Natural killer cell (primary cell): ENCODE data around the gene TIRAP. TPM values are rescaled to one million over a fixed set of nuclear protein-coding genes. Genes with fewer than 3 reads are reported as not detected.

ENCODE experiments used
- ATAC-seq, 3 donors: fragments of 150-1000 bp in 2 of 3; fragments of 200-7000 bp in 1 of 3; cut with Tn5 transposase; 1 replicate in 1 of 3; 2 replicates in 2 of 3; pipeline ENCODE4 v1.10.0; 2021; ENCODE audit warnings: mild to moderate bottlenecking in 2 of 3, moderate library complexity in 2 of 3
- DNase-seq, 2 donors: peaks; one replicate each; pipeline versions ENCODE4 v3.0.0 to v3.0.0-alpha.2; 2013 to 2021; ENCODE audit warnings: mixed read lengths in 1 of 2
- H3K27ac ChIP-seq: one replicate; pipeline ENCODE4 v1.5.1; 2013; ENCODE audit warnings: mild to moderate bottlenecking, low read length
- H3K27me3 ChIP-seq: one replicate; pipeline ENCODE4 v1.6.1; 2013; ENCODE audit warnings: low read length; ENCODE audit not compliant: control insufficient read depth, insufficient read depth
- H3K36me3 ChIP-seq: one replicate; pipeline ENCODE4 v1.6.1; 2013; ENCODE audit warnings: low read length; ENCODE audit not compliant: control insufficient read depth, insufficient read depth
- H3K4me1 ChIP-seq: one replicate; pipeline ENCODE4 v1.6.1; 2013; ENCODE audit warnings: low read length; ENCODE audit not compliant: control insufficient read depth, insufficient read depth
- H3K4me3 ChIP-seq: one replicate; pipeline ENCODE4 v1.5.1; 2013; ENCODE audit warnings: low read length
- H3K9me3 ChIP-seq: one replicate; pipeline ENCODE4 v1.6.1; 2013; ENCODE audit warnings: low read length; ENCODE audit not compliant: control insufficient read depth, insufficient read depth
- H3K27ac Mint-ChIP-seq, 2 donors: one replicate each; pipeline ENCODE4 v1.8.0; 2022; ENCODE audit warnings: mild to moderate bottlenecking in 2 of 2, mixed read lengths in 2 of 2, moderate library complexity in 1 of 2
- H3K27me3 Mint-ChIP-seq, 2 donors: one replicate each; pipeline ENCODE4 v1.8.0; 2022; ENCODE audit warnings: low read depth in 2 of 2, mixed read lengths in 2 of 2
- H3K36me3 Mint-ChIP-seq: one replicate; pipeline ENCODE4 v1.8.0; 2022; ENCODE audit warnings: mixed read lengths
- H3K4me1 Mint-ChIP-seq, 2 donors: one replicate each; pipeline ENCODE4 v1.8.0; 2022; ENCODE audit warnings: mixed read lengths in 2 of 2
- H3K4me3 Mint-ChIP-seq: one replicate; pipeline ENCODE4 v1.8.0; 2022; ENCODE audit warnings: mild to moderate bottlenecking, moderate library complexity, mixed read lengths
- H3K9me3 Mint-ChIP-seq, 2 donors: one replicate each; pipeline ENCODE4 v1.8.0; 2022; ENCODE audit warnings: mixed read lengths in 2 of 2
- WGBS: methylation state at CpG from one replicate; pipeline ENCODE4 v1.1.7; 2013; ENCODE audit warnings: missing lambda C conversion rate; ENCODE audit not compliant: insufficient coverage; 5-methylcytosine and 5-hydroxymethylcytosine counted together
- intact Hi-C: fragments of 100-400 bp; cut with micrococcal nuclease; formaldehyde crosslinking; loops from one replicate; pipeline ENCODE4 v1.14.2; 2022
- total RNA-seq, 4 donors: library from RNA; stranded (reverse); fragments of 120-200 nt in 1 of 4; gene quantifications; one replicate each; pipeline versions ENCODE4 v1.2.3 to v1.2.4, GENCODE V29; 2013 to 2022
- TF ChIP-seq, protein P1 (sequence below): fragments of 200-600 bp; IDR thresholded peaks from one replicate; pipeline ENCODE4 v1.8.0; 2022; ENCODE audit warnings: antibody characterized with exemption

The TIRAP gene
- total RNA-seq, 3 donors from 2014 or later (not counting 1 experiment from before 2014, with no cell fraction given), result 14.5 to 24.0 (median 19.5) TPM

DNA sequence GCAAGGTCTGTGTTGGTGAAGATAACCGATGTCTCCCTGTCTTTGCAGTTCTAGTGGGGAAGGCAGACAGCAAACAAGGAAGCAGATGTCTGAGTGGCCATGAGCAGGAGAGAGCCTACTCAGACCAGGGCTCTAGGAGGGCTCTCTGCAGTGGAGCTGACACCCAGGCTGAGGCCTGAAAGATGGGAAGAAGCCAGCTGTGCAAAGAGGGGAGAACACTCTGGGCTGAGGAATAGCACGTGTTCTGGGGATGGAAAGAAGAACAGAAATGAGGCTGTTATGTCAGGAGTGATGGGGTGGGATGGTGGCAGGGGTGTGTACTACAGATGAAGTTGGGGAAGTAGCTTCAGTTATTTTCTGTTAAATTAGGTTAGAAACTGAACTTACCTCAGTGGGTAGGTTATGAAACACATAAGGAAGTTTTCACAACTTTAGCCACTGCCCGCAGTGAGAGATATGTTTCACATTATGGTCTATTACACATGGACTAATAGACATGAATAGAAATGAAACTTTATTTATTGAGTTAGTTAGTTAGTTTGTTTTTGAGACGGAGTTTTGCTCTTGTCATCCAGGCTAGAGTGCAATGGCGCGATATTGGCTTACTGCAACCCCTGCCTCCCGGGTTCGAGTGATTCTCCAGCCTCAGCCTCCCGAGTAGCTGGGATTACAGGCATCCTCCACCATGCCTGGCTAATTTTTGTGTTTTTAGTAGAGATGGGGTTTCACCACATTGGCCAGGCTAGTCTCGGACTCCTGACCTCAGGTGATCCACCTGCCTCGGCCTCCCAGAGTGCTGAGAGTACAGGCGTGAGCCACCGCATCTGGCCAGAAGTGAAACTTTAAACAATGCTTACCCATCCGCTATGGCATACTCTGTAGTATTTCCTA, 28.8 kb downstream of the TIRAP start:
- H3K27ac ChIP-seq, result peak overlapping the region; percentile 82

DNA sequence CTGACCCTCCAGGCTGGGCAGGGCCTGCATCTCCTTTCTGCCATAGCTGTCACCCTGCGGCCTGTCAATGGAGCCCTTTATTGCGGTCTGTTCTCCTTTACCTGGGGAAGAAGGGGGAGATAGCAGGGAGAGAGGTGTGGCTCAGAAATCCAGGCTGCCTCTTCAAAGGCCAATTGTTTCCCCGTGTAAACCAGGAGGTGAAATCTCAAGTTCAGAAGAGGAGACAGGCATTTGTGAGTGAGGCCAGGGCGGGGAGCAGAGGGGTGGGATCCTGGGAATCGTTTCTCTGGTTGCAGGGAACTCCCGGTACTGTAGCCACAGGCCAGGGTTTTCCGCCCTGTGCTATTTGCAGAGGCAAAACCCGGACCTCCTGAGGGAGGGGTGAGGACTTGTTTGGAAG, 30.1 kb downstream of the TIRAP start:
- intact Hi-C loops, result no loop called here
- H3K4me1 Mint-ChIP-seq, result peaks cover 54 to 59% of the 10 kb centered on the region in 2 donors
- no peaks in the 10 kb centered on the region for H3K27me3 ChIP-seq
- ATAC-seq, result no peak
- H3K9me3 Mint-ChIP-seq, result no peaks in the 10 kb centered on the region
- peaks cover 41% of the 10 kb centered on the region for H3K4me1 ChIP-seq
- peak overlapping the region; percentile 92 to 93 for H3K27ac Mint-ChIP-seq
- no peak for DNase-seq
- peaks cover 14% of the 10 kb centered on the region for H3K36me3 ChIP-seq
- TF ChIP-seq, protein P1, sequence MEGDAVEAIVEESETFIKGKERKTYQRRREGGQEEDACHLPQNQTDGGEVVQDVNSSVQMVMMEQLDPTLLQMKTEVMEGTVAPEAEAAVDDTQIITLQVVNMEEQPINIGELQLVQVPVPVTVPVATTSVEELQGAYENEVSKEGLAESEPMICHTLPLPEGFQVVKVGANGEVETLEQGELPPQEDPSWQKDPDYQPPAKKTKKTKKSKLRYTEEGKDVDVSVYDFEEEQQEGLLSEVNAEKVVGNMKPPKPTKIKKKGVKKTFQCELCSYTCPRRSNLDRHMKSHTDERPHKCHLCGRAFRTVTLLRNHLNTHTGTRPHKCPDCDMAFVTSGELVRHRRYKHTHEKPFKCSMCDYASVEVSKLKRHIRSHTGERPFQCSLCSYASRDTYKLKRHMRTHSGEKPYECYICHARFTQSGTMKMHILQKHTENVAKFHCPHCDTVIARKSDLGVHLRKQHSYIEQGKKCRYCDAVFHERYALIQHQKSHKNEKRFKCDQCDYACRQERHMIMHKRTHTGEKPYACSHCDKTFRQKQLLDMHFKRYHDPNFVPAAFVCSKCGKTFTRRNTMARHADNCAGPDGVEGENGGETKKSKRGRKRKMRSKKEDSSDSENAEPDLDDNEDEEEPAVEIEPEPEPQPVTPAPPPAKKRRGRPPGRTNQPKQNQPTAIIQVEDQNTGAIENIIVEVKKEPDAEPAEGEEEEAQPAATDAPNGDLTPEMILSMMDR, result no peak
- H3K4me3 ChIP-seq, result no peak overlapping the region
- H3K4me3 Mint-ChIP-seq, result peak overlapping the region; percentile 53
- no peaks in the 10 kb centered on the region for H3K27me3 Mint-ChIP-seq
- no peaks in the 10 kb centered on the region for H3K9me3 ChIP-seq
- H3K27ac ChIP-seq, result peak overlapping the region; percentile 82
- 97% methylated on average over 8 of the region's 8 CpGs for WGBS
- peaks cover 6% of the 10 kb centered on the region for H3K36me3 Mint-ChIP-seq

More for the DNA sequence above, 28.8 kb downstream of the TIRAP start:
- TF ChIP-seq, protein P1, result no peak
- Mint-ChIP-seq H3K9me3 (no peaks in the 10 kb centered on the region), H3K4me3 (peak overlapping the region; percentile 79), H3K36me3 (peaks cover 6% of the 10 kb centered on the region), H3K4me1 (peaks cover 48 to 52% of the 10 kb centered on the region in 2 donors), H3K27ac (peak overlapping the region; percentile 92 to 93), H3K27me3 (no peaks in the 10 kb centered on the region)
- Histone ChIP-seq H3K4me3 (no peak overlapping the region), H3K4me1 (peaks cover 31% of the 10 kb centered on the region), H3K27me3 (no peaks in the 10 kb centered on the region), H3K36me3 (peaks cover 16% of the 10 kb centered on the region), H3K9me3 (no peaks in the 10 kb centered on the region)
- no peak for DNase-seq
- intact Hi-C loops, result loop anchor here (1.0 to 2.0 kb wide), 5 partner anchors 18 to 105 kb away; partner anchors contain the start of genes FOXRED1 and SRPRA
- WGBS, result 64% methylated on average over 13 of the region's 14 CpGs
- ATAC-seq, result peak; percentile 60 to 79 (median 74)

DNA sequence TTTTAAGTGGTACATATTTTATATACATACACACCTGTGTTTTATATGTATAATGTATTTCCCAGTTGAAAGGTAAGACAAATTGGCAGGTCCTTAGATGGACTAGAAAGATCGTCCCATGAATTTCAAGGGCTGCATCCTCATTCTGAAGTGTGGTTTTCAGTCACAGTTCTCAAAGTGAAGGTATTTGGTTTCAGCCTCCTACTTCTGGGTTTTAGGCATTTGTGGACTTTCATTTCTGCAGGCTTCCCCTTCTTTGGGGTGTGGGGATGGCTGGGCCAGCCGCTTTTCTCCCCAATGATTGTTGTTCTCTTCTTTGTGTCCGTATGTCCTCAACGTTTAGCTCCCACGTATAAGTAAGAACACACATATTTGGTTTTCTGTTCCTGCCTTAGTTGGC, 30.9 kb downstream of the TIRAP start:
- DNase-seq, result no peak
- Histone ChIP-seq H3K9me3 (no peaks in the 10 kb centered on the region), H3K36me3 (peaks cover 12% of the 10 kb centered on the region), H3K27me3 (no peaks in the 10 kb centered on the region), H3K27ac (no peak overlapping the region), H3K4me1 (peaks cover 50% of the 10 kb centered on the region), H3K4me3 (no peak overlapping the region)
- H3K27ac Mint-ChIP-seq, result peak overlapping the region; percentile 62 to 92
- intact Hi-C loops, result no loop called here
- peaks cover 6% of the 10 kb centered on the region for H3K36me3 Mint-ChIP-seq
- H3K4me3 Mint-ChIP-seq, result no peak overlapping the region
- H3K9me3 Mint-ChIP-seq, result no peaks in the 10 kb centered on the region
- peaks cover 60 to 65% of the 10 kb centered on the region in 2 donors for H3K4me1 Mint-ChIP-seq
- no peaks in the 10 kb centered on the region for H3K27me3 Mint-ChIP-seq
- TF ChIP-seq, protein P1, result no peak
- no peak for ATAC-seq
- WGBS, result 80% methylated on average over 5 of the region's 5 CpGs
